ENCODE data around the gene SLC48A1. TPM values are rescaled to one million over a fixed set of nuclear protein-coding genes. Genes with fewer than 3 reads are reported as not detected.

SLC48A1 gene
- total RNA-seq, 1 experiment from 2014 or later: 14.0 TPM

- DNase-seq (ENCODE audit: low spot score): no peak
These were observed 4.1 kb downstream of the SLC48A1 start for GRCh38 chr12:47777151-47777550.

DNA sequence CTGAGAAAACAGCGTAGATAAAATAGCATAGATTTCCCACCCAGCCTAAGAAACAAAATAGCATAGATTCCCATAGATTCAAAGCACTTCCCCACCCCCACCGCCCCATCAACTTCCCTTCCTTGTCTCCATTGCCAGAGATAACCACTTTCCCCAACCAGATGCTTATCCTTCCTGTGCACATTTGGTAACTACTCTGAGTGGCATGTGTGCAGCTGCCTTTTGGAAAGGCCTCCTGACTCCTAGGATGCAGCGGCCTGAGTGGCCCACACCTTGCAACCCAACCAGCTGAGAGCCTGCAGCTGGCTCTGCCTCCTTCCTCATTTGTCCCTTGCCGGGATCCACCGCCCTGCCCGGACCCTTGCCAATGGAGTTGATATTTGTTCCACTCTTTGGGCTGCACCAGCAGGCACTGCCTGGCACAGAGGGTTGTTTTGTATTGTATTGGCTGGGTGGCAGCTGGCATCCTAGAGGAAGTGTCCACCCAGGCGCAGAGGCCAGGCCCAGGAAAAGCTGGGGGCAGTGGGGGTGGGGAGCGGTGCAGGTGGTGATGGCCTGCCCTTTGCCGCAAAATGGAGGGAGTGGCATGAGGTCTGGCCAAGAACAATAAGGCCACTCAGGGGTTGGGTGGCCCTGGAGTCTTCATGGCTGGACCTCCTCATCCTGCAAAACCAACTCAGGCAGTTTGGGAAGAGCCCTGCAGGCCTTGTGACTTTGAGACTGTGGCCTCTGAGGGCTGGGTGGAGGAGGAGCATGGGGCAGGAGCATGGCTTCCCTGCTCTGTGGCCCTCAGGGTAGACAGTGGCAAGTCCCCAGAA, 4.9 kb downstream of the SLC48A1 start:
- DNase-seq (ENCODE audit: low spot score): no peak

DNA sequence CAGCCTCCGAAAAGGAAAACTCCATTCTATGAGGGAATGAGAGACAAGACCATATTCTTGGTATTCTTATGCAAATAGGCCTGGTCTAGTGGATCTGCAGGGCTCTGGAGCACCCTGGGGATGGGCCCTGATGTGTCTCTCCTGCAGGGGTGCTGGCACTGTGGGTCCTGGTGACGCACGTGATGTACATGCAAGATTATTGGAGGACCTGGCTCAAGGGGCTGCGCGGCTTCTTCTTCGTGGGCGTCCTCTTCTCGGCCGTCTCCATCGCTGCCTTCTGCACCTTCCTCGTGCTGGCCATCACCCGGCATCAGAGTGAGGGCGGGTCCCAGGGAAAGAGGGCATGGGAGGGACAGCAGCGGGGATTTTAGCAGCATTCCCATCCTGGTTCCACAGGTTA, 5.8 kb downstream of the SLC48A1 start:
- no peak for DNase-seq (ENCODE audit: low spot score)

GRCh38 chr12:47779301-47779942, 6.4 kb downstream of the SLC48A1 start:
- DNase-seq (ENCODE audit: low spot score): peak; percentile 75

DNA sequence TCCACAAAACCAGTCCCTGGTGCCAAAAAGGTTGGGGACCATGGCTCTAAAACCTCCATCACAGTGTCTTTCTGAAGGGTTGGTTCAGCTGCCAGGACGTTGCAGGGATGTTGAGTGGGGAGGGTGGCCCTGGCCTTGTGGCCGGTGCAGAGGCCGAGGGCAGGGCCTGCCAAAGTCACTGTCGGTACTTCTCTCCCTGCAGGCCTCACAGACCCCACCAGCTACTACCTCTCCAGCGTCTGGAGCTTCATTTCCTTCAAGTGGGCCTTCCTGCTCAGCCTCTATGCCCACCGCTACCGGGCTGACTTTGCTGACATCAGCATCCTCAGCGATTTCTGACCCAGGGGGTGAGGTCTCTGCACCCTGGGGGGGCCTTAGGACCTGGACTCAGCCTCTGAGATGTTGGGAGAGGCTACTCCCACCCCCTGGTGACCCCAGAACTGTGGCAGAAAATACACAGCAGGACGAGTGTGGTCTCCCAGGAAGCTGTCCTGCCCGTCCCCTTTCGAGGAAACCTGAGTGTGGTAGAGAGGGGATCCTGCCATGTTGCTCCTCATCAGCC, 7.0 kb downstream of the SLC48A1 start:
- no peak for DNase-seq (ENCODE audit: low spot score)

- DNase-seq (ENCODE audit: low spot score): no peak
These were observed 8.7 kb downstream of the SLC48A1 start for GRCh38 chr12:47781479-47782371.

- DNase-seq (ENCODE audit: low spot score): no peak
These were observed 9.3 kb downstream of the SLC48A1 start for GRCh38 chr12:47782372-47782770.

- no peak for DNase-seq (ENCODE audit: low spot score)
These were observed 10.2 kb downstream of the SLC48A1 start for GRCh38 chr12:47783024-47783755.

- DNase-seq (ENCODE audit: low spot score): no peak
These were observed 11.1 kb downstream of the SLC48A1 start for GRCh38 chr12:47783821-47784819.

DNA sequence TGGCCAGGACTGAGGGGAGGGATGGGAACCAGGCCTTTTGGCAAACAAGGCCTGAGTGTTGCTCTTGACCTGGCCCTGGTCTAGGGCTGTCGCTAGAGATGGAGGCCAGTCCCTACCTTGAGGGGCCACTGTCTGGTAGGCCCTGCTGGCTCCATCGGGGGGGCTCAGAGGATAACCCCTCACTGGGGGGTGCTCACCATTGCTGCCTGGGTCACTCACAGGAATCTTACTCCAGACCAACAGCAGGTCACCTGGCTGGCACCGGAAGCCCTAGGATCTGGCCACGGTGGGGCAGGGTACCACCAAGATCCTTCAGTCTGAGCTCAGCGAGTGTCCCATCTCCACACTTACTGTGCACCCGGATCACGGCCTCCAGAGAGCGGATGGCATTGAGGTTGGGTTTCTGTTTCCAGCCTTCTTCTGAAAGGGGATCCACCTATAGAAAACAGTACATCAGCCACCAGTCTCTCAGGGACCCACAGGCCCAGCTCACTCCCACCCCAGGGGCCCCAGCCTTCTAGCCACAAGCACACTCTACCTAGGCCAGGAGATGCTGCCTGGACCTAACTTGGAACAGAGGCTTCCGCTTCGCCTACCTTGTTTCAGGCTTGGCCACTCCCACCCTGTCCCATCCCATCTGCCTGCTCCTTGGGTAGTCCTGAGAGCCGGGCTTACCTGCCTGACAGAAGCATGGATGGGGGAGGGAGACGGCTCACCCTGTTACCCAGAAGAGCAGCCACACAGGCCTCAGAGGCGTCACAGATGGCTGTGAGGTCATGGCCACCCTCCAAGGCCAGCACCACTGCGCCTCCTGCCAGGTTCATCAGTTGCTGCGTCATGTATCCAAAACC, 12.2 kb downstream of the SLC48A1 start:
- no peak for DNase-seq (ENCODE audit: low spot score)

- no peak for DNase-seq (ENCODE audit: low spot score)
These were observed 13.0 kb downstream of the SLC48A1 start for GRCh38 chr12:47785887-47786661.

DNA sequence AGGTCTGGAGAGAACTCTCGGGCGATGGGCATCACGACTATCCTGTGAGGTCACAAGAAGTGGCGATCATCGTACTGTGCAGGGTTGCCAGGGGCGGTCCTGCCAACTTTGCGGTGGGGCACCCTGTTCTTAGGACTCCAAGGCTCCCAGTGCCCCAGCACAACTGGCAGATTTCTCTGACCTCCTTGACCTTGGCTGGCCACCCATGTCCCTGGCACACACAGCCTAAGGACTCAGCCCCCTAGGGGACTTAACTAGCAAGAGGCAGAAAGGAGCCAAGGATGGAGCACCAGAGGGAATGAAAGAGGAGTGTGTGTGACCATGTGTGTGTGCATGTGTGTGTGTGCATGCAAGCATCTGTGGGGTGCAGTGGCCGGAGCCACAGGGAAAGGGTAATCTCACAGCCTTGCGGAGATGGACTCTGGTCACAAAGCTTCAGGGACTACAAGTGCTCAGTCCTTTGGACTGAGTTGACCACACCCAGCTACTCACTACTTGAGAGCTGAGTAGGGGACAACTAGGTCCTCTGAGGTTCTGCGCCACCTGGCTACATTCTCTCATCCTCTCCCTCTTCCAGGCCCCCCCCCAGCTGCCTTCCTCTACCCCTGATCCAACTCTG, 13.7 kb downstream of the SLC48A1 start:
- DNase-seq (ENCODE audit: low spot score): no peak

DNA sequence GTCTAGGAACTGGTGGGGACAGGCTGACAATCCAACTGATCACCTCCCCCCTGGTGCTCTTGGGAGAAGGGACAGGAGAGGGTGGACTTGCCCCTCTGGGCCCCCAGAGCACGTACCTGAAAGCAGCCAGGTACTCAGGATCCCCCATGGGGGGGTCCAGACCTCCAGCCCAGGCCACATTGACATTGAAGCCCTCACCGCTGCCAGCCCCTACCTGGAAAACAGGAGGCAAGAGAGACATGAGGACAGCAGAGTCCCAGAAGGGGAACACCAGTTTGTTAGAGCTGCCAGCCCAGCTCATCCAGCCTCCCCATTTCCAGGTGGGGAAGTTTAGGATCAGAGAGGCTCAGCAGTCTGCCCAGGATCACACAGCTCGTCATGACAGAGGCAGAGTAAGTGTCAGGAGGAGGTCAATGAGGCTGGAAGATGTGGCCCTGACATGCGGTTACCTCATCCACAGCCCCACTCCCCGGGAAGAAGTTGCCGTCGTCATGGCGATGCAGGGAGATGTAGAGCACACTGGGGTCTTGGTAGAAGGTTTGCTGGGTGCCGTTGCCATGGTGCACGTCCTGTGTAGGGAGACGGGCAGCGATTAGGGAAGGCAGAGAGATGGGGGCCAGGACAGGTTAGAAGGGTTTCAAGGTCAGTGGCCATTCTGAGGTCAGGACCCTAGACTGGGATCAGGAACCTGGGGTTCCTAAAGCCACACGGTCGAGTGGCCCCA, 14.7 kb downstream of the SLC48A1 start:
- no peak for DNase-seq (ENCODE audit: low spot score)

DNA sequence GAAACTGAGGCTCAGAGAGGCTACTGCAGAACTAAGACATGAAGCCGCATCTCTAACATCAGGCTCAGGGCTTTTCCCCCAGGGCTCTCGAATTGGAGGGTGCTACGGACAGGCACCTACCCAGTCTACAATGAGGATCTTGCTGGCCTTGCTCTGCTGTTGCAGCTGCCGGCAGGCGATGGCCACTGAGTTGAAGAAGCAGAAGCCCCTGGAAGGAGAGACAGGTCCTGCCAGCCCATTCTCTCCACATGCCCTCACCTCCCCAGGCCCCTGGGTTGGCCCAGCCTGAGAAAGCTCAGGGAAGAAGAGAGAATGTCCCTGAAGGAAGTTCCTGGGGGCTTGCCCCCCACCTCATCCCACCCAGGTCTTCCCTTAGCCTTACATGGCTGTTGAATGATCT, 16.1 kb downstream of the SLC48A1 start:
- DNase-seq (ENCODE audit: low spot score): no peak

DNA sequence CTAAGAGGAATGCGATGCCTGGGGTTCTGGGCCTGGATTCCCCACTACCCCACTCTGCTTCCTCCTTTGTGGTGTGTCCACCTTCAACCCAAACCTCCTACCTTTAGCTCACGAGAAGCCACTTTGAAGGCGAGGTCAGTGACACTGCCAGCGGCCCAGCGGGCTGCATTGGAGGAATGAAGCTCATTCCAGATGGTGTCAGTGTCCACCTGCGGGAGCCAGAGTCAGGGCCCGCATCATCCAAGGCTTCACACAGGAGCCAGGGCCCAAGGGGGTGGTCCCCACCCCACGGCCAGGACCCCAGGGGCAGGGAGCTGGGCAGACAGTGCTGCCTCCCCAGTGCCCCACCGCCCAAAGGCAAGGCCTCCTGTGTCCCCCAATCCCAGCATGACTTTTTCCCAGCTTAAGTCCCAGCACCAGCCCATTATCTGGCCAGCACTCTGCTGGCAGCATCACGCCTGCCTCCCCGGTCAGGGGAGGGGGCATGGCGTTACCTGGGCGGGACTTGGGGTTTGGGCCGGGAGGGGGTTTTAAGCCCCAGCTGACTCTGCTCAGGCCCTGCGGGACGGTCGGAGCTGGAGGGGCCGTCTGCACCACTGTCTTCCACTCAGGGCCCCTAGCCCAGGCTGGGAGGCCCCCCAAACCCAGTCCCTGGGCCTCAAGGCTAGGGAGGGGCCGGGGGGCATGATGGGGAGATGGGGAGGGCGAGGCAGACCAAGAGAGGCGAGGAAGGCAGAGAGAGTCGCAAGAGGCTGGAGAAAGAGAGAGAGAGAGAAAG, 16.9 kb downstream of the SLC48A1 start:
- no peak for DNase-seq (ENCODE audit: low spot score)

GRCh38 chr12:47790676-47791350, 17.8 kb downstream of the SLC48A1 start:
- DNase-seq (ENCODE audit: low spot score): no peak

All from H4 (cell line).